ENCODE data around the gene FSD2. TPM values are rescaled to one million over a fixed set of nuclear protein-coding genes. Genes with fewer than 3 reads are reported as not detected.

Gene FSD2
- total RNA-seq, 1 donor from 2014 or later, result not detected

DNA sequence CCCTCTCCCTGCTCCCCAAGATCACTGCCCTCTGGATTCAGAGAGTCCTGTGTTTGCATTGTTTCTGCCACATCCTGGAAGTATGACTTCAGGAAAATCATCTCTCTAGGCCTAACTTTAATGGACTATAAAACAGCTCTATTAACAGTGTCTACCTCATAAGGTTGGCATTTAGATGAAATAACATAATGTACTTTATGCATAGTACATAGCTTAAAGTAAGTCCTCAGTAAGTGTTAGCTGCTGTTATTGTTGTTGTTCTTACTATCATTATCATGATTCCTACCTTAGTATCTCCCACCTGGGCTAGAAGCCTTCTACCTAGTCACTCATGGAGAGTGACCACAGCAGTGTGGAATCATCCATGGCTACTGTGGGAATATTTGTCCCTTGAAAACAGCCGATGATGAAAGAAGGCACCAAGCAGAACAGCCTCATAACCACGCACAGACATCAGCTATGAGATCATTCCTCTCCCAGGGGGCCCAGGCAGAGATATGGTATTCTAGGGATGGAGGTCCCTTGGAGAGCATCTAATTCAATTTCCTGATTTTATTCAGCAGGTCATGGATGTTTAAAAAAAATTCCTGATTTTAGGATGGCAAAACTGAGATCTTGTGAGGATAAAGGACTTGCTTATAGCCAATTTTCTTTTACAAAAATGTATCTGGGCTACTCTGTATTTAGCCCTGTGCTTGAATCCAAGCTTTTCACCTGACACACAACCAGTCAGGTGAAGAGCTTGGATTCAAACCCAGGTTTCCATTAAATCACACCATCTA is 1.9 kb downstream of the FSD2 start:
- H3K9me3 ChIP-seq, result no peaks in the 10 kb centered on the region
- no peak overlapping the region for H3K4me3 ChIP-seq
- no peak for TF ChIP-seq POLR2A (IDR thresholded peaks at IDR 0.05)
- no peak for TF ChIP-seq POLR2AphosphoS5 (IDR thresholded peaks at IDR 0.05; ENCODE audit: insufficient read depth in 1 of 2, low read depth in 1 of 2)
- no peak for TF ChIP-seq CTCF (IDR thresholded peaks at IDR 0.05)
- DNase-seq (ENCODE audit: extremely low spot score in 2 of 2), result no peak
- no peaks in the 10 kb centered on the region for H3K27me3 ChIP-seq
- H3K36me3 ChIP-seq, result no peaks in the 10 kb centered on the region
- intact Hi-C loops (cut with DNase I), result no loop called here
- H3K27ac ChIP-seq, result no peak overlapping the region
- peaks cover 4% of the 10 kb centered on the region for H3K4me1 ChIP-seq

DNA sequence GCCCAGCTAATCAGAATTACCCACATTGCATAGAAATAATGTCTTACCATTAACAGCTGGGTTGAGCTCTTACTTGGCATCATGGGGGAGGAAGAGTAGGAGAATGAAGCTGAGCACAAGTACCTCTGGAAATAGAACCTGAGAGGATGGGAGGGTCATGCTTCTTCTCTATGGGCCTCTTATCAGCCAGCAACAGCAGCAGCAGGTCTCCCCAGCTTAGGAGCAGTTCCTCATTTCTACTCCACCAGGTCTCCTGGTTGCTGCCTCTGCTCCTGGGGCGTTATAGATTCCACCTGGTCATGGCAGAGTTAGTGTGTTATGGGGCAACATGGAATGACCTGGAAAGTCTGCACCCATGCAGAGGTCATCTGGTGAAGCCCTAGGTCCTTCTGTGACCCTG is 3.4 kb downstream of the FSD2 start:
- Histone ChIP-seq H3K27ac (no peak overlapping the region), H3K36me3 (no peaks in the 10 kb centered on the region), H3K27me3 (no peaks in the 10 kb centered on the region), H3K9me3 (no peaks in the 10 kb centered on the region), H3K4me1 (no peaks in the 10 kb centered on the region), H3K4me3 (no peak overlapping the region)
- TF ChIP-seq POLR2A (IDR thresholded peaks at IDR 0.05) (no peak), POLR2AphosphoS5 (IDR thresholded peaks at IDR 0.05; ENCODE audit: insufficient read depth in 1 of 2, low read depth in 1 of 2) (no peak), CTCF (IDR thresholded peaks at IDR 0.05) (no peak)
- intact Hi-C loops (cut with DNase I), result no loop called here
- DNase-seq (ENCODE audit: extremely low spot score in 2 of 2), result no peak

GRCh38 chr15:82799183-82799841 is 6.6 kb downstream of the FSD2 start:
- Histone ChIP-seq H3K27ac (no peak overlapping the region), H3K9me3 (no peaks in the 10 kb centered on the region), H3K36me3 (no peaks in the 10 kb centered on the region), H3K4me1 (no peaks in the 10 kb centered on the region), H3K4me3 (no peak overlapping the region), H3K27me3 (no peaks in the 10 kb centered on the region)
- TF ChIP-seq POLR2A (IDR thresholded peaks at IDR 0.05), result no peak
- TF ChIP-seq POLR2AphosphoS5 (IDR thresholded peaks at IDR 0.05; ENCODE audit: insufficient read depth in 1 of 2, low read depth in 1 of 2), result no peak
- no peak for TF ChIP-seq CTCF (IDR thresholded peaks at IDR 0.05)
- DNase-seq (ENCODE audit: extremely low spot score in 2 of 2), result no peak
- intact Hi-C loops (cut with DNase I), result no loop called here

GRCh38 chr15:82798531-82799166 is 7.2 kb downstream of the FSD2 start:
- intact Hi-C loops (cut with DNase I), result no loop called here
- no peaks in the 10 kb centered on the region for H3K4me1 ChIP-seq
- H3K4me3 ChIP-seq, result no peak overlapping the region
- H3K9me3 ChIP-seq, result no peaks in the 10 kb centered on the region
- no peaks in the 10 kb centered on the region for H3K36me3 ChIP-seq
- no peaks in the 10 kb centered on the region for H3K27me3 ChIP-seq
- H3K27ac ChIP-seq, result no peak overlapping the region
- DNase-seq (ENCODE audit: extremely low spot score in 2 of 2), result no peak
- no peak for TF ChIP-seq POLR2A (IDR thresholded peaks at IDR 0.05)
- no peak for TF ChIP-seq POLR2AphosphoS5 (IDR thresholded peaks at IDR 0.05; ENCODE audit: insufficient read depth in 1 of 2, low read depth in 1 of 2)
- TF ChIP-seq CTCF (IDR thresholded peaks at IDR 0.05), result no peak

Data from vagina (tissue), 2 donors.